ENCODE data around the gene PHF21A. TPM values are rescaled to one million over a fixed set of nuclear protein-coding genes. Genes with fewer than 3 reads are reported as not detected.
A peak's percentile ranks its signal among the peaks of the same experiment; 100 is the strongest.

The PHF21A gene
- polyA plus RNA-seq, 3 donors: 6.2 to 95.2 (median 14.0) TPM

DNA sequence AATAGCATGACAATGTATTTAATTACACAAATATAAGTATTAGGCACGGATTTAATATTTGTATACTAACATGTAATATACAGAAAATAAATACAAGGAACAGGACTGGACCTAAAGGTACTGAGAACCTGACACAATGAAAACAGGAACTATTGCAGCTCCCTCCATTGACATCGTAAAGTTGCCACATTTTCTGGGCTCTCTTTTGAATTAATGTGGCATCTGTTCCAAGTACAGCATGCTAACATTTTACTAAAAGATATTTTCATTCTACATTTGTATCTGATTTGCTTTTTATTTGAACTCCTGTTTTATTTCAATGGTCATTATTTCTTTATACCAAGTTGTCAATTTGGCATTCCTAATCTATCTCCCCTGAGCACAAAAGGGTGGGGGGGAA is 15.3 kb downstream of the PHF21A start:
- Histone ChIP-seq H3K27ac (ENCODE audit: low read depth in 1 of 2, low read length in 2 of 2) (no peak overlapping the region), H3K4me3 (replicated peaks in 1 of 3; ENCODE audit: low read depth in 2 of 3, low read length in 3 of 3) (no peak overlapping the region), H3K27me3 (ENCODE audit: control insufficient read depth in 2 of 2, insufficient read depth in 2 of 2, low read length in 2 of 2) (no peaks in the 10 kb centered on the region), H3K36me3 (replicated peaks in 1 of 2; ENCODE audit: control insufficient read depth in 1 of 2, insufficient read depth in 2 of 2, low read length in 2 of 2) (no peaks in the 10 kb centered on the region), H3K9ac (ENCODE audit: insufficient read depth, low read length, poor library complexity, severe bottlenecking) (no peak overlapping the region), H3K4me1 (ENCODE audit: control insufficient read depth in 1 of 2, insufficient read depth in 2 of 2, low read length in 2 of 2) (peaks cover 0 to under 1% of the 10 kb centered on the region in 2 donors), H3K9me3 (replicated peaks in 1 of 2; ENCODE audit: control insufficient read depth in 1 of 2, insufficient read depth in 1 of 2, low read length in 2 of 2) (no peaks in the 10 kb centered on the region), H2AFZ (ENCODE audit: insufficient read depth, low read depth, low read length, poor library complexity, severe bottlenecking) (no peak overlapping the region), H3K79me2 (ENCODE audit: insufficient read depth, low read length) (peaks cover 98% of the 10 kb centered on the region), H4K20me1 (ENCODE audit: insufficient read depth, low read length) (peaks cover 97% of the 10 kb centered on the region), H3K4me2 (replicated peaks; ENCODE audit: extremely low read depth, low read length, poor library complexity, severe bottlenecking) (no peak overlapping the region)
- no peak overlapping the region for H3K27ac Mint-ChIP-seq
- peaks cover 30% of the 10 kb centered on the region for H3K4me1 Mint-ChIP-seq
- DNase-seq: peak in 2 of 3 donors; percentile 10 to 39
- H3K27me3 Mint-ChIP-seq (ENCODE audit: low read depth in 3 of 3): peaks cover 0 to 1% (median 0%) of the 10 kb centered on the region in 3 donors
- TF ChIP-seq, protein P1, sequence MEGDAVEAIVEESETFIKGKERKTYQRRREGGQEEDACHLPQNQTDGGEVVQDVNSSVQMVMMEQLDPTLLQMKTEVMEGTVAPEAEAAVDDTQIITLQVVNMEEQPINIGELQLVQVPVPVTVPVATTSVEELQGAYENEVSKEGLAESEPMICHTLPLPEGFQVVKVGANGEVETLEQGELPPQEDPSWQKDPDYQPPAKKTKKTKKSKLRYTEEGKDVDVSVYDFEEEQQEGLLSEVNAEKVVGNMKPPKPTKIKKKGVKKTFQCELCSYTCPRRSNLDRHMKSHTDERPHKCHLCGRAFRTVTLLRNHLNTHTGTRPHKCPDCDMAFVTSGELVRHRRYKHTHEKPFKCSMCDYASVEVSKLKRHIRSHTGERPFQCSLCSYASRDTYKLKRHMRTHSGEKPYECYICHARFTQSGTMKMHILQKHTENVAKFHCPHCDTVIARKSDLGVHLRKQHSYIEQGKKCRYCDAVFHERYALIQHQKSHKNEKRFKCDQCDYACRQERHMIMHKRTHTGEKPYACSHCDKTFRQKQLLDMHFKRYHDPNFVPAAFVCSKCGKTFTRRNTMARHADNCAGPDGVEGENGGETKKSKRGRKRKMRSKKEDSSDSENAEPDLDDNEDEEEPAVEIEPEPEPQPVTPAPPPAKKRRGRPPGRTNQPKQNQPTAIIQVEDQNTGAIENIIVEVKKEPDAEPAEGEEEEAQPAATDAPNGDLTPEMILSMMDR (IDR thresholded peaks at IDR 0.05): no peak
- H3K36me3 Mint-ChIP-seq: peaks cover 2 to 8% of the 10 kb centered on the region in 2 donors
- H3K4me3 Mint-ChIP-seq: no peak overlapping the region
- no peaks in the 10 kb centered on the region for H3K9me3 Mint-ChIP-seq
- 0% methylated on average over 1 of the region's 2 CpGs for WGBS (ENCODE audit: insufficient coverage)
- intact Hi-C loops (cut with micrococcal nuclease): no loop called here

DNA sequence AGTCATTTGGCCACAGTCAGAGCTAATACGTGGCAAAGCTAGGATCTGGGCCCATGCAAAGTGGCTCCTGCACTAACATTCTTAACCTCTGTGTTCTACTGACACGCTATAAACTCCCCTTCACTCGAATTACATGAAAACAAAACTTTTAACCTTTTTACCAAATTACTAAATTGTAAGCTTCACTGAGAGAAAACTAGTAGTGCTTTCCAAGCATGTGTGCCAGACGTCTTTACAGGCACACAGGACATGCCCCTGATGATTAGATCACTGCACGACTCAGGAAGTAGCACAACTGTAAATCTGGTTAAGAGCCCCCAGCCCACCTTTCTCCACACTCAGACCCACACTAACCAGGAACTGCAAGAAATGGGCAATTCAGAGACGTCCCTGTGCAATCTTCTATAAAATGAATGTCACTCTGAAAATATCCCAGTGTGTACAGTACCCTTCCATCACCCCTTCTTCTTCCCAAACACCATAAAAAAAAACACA is 16.1 kb downstream of the PHF21A start:
- Histone ChIP-seq H3K27ac (ENCODE audit: low read depth in 1 of 2, low read length in 2 of 2) (no peak overlapping the region), H3K27me3 (ENCODE audit: control insufficient read depth in 2 of 2, insufficient read depth in 2 of 2, low read length in 2 of 2) (no peaks in the 10 kb centered on the region), H4K20me1 (ENCODE audit: insufficient read depth, low read length) (peaks cover 97% of the 10 kb centered on the region), H3K79me2 (ENCODE audit: insufficient read depth, low read length) (peaks cover 98% of the 10 kb centered on the region), H3K4me3 (replicated peaks in 1 of 3; ENCODE audit: low read depth in 2 of 3, low read length in 3 of 3) (no peak overlapping the region), H3K4me2 (replicated peaks; ENCODE audit: extremely low read depth, low read length, poor library complexity, severe bottlenecking) (no peak overlapping the region), H3K9me3 (replicated peaks in 1 of 2; ENCODE audit: control insufficient read depth in 1 of 2, insufficient read depth in 1 of 2, low read length in 2 of 2) (no peaks in the 10 kb centered on the region), H3K36me3 (replicated peaks in 1 of 2; ENCODE audit: control insufficient read depth in 1 of 2, insufficient read depth in 2 of 2, low read length in 2 of 2) (no peaks in the 10 kb centered on the region), H3K4me1 (ENCODE audit: control insufficient read depth in 1 of 2, insufficient read depth in 2 of 2, low read length in 2 of 2) (peaks cover 7 to 8% of the 10 kb centered on the region in 2 donors), H2AFZ (ENCODE audit: insufficient read depth, low read depth, low read length, poor library complexity, severe bottlenecking) (no peak overlapping the region), H3K9ac (ENCODE audit: insufficient read depth, low read length, poor library complexity, severe bottlenecking) (no peak overlapping the region)
- TF ChIP-seq, protein P1 (IDR thresholded peaks at IDR 0.05): no peak
- Mint-ChIP-seq H3K4me1 (peaks cover 36% of the 10 kb centered on the region), H3K27me3 (ENCODE audit: low read depth in 3 of 3) (peaks cover 0 to 1% (median 0%) of the 10 kb centered on the region in 3 donors), H3K9me3 (no peaks in the 10 kb centered on the region), H3K4me3 (no peak overlapping the region), H3K27ac (peak overlapping the region in 1 of 7 donors; percentile 38), H3K36me3 (peaks cover 2 to 8% of the 10 kb centered on the region in 2 donors)
- WGBS (ENCODE audit: insufficient coverage): 62% methylated on average over 5 of the region's 6 CpGs
- intact Hi-C loops (cut with micrococcal nuclease): no loop called here
- no peak for DNase-seq

Data from CD14-positive monocyte (primary cell).